HCT116 (cell line): ENCODE results near the gene DOCK1.

Experiments
- EZH2phosphoT487 ChIP-seq: fragments of 200-600 bp; IDR thresholded peaks from 2 replicates; pipeline ENCODE4 v1.6.1; 2018; ENCODE audit warnings: antibody characterized with exemption, borderline replicate concordance
- ZNF274 ChIP-seq: fragments of 200-500 bp; sonication (Bioruptor generic); IDR thresholded peaks from 2 replicates; pipeline ENCODE4 v1.6.1; 2014; ENCODE audit warnings: mild to moderate bottlenecking, low read depth, low read length, inconsistent platforms
- TF ChIP-seq, protein P1 (sequence below), 3 experiments: fragments of 200-600 bp in 1 of 3; sonication (generic) in 1 of 3; IDR thresholded peaks in 2 of 3; conservative IDR thresholded peaks in 1 of 3; 2 replicates each; pipeline ENCODE4 v1.5.1; 2012 to 2017; ENCODE audit warnings: low read depth in 2 of 3, low read length in 2 of 3, antibody characterized with exemption in 1 of 3, borderline replicate concordance in 1 of 3, control low read depth in 1 of 3, mild to moderate bottlenecking in 1 of 3, mixed read lengths in 1 of 3, mixed run types in 1 of 3, moderate library complexity in 1 of 3; ENCODE audit not compliant: insufficient read depth in 1 of 3

DNA sequence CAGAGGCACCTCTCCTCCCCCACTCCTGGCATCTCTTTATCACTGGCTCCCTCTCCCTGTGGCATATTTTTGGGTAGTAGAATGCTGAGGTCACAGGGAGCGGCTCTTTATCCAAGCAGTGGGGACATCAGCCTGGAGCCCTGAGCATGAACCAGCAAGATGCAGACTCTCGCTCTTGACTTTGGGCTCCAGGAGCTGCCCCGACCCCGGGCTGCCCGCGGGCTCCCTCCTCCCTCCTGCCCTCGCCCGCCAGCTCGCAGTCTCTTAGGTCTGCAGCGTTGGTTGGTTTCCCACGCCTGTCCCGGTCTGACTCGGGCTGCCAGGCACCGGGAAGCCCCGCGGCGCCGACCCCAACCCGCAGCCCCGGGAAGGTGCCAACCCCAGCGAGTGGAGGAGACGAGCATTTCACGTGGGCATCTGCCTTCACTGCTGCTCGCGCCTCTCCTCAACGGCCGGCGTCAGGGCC lies 289.8 kb downstream of the DOCK1 start:
- TF ChIP-seq EZH2phosphoT487 (no peak), ZNF274 (no peak)
- TF ChIP-seq, protein P1, sequence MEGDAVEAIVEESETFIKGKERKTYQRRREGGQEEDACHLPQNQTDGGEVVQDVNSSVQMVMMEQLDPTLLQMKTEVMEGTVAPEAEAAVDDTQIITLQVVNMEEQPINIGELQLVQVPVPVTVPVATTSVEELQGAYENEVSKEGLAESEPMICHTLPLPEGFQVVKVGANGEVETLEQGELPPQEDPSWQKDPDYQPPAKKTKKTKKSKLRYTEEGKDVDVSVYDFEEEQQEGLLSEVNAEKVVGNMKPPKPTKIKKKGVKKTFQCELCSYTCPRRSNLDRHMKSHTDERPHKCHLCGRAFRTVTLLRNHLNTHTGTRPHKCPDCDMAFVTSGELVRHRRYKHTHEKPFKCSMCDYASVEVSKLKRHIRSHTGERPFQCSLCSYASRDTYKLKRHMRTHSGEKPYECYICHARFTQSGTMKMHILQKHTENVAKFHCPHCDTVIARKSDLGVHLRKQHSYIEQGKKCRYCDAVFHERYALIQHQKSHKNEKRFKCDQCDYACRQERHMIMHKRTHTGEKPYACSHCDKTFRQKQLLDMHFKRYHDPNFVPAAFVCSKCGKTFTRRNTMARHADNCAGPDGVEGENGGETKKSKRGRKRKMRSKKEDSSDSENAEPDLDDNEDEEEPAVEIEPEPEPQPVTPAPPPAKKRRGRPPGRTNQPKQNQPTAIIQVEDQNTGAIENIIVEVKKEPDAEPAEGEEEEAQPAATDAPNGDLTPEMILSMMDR (IDR thresholded peaks at IDR 0.05 in 2 of 3, conservative IDR thresholded peaks at IDR 0.05 in 1 of 3; ENCODE audit: borderline replicate concordance in 1 of 3, insufficient read depth in 1 of 3, low read depth in 2 of 3, low read length in 2 of 3), result no peak
